Measurements from ENCODE around the gene SSH2.

The SSH2 gene

GRCh38 chr17:29649359-29649758, 280.7 kb downstream of the SSH2 start:
- CTCF ChIA-PET, result interaction anchor here (0.7 kb wide), 1 partner anchor 7 kb away, joined by 3 read pairs; no protein-coding TSS in a partner anchor

GRCh38 chr17:29648005-29648404, 282.0 kb downstream of the SSH2 start:
- peaks cover 9% of the 10 kb centered on the region for H3K4me1 ChIP-seq (ENCODE audit: control insufficient read depth, insufficient read depth, low read length)
- H3K9me3 ChIP-seq (ENCODE audit: control insufficient read depth, insufficient read depth, low read depth, low read length), result no peaks in the 10 kb centered on the region
- no peak overlapping the region for H3K27ac ChIP-seq (ENCODE audit: extremely low read depth, low read depth, low read length)
- no peak for TF ChIP-seq ZBTB20 (tag by site-specific recombination; IDR thresholded peaks at IDR 0.05)
- no peak for TF ChIP-seq KLF7 (tag by site-specific recombination; IDR thresholded peaks at IDR 0.05; ENCODE audit: borderline replicate concordance)
- TF ChIP-seq KLF8 (tag by site-specific recombination; IDR thresholded peaks at IDR 0.05), result no peak
- no peak for TF ChIP-seq ZBTB49 (tag by site-specific recombination; IDR thresholded peaks at IDR 0.05; ENCODE audit: low read depth)
- no peak for TF ChIP-seq ZNF404 (tag by site-specific recombination; IDR thresholded peaks at IDR 0.05)
- no peak for TF ChIP-seq SCRT1 (tag by site-specific recombination; IDR thresholded peaks at IDR 0.05; ENCODE audit: borderline replicate concordance)
- TF ChIP-seq, protein P1, sequence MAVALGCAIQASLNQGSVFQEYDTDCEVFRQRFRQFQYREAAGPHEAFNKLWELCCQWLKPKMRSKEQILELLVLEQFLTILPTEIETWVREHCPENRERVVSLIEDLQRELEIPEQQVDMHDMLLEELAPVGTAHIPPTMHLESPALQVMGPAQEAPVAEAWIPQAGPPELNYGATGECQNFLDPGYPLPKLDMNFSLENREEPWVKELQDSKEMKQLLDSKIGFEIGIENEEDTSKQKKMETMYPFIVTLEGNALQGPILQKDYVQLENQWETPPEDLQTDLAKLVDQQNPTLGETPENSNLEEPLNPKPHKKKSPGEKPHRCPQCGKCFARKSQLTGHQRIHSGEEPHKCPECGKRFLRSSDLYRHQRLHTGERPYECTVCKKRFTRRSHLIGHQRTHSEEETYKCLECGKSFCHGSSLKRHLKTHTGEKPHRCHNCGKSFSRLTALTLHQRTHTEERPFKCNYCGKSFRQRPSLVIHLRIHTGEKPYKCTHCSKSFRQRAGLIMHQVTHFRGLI (tag by site-specific recombination; IDR thresholded peaks at IDR 0.05), result peak; percentile 33; the same call in 1 of the 2 replicates
- no peak for TF ChIP-seq ZNF707 (tag by site-specific recombination; IDR thresholded peaks at IDR 0.05)
- TF ChIP-seq HOXA7 (CRISPR knock-in tag; IDR thresholded peaks at IDR 0.05; ENCODE audit: borderline replicate concordance), result no peak
- ChIA-PET CTCF (no interaction called here), POLR2A (no interaction called here)
- no peak overlapping the region for H3K4me3 ChIP-seq (ENCODE audit: low read depth, low read length)
- peaks cover 5 to 7% of the 10 kb centered on the region in 2 experiments; a peak in 2 of 3 replicates for H3K36me3 ChIP-seq (ENCODE audit: control insufficient read depth in 2 of 2, insufficient read depth in 1 of 2, low read length in 2 of 2)

More at GRCh38 chr17:29649359-29649758, 280.7 kb downstream of the SSH2 start:
- Histone ChIP-seq H3K4me3 (ENCODE audit: low read depth, low read length) (no peak overlapping the region), H3K9me3 (ENCODE audit: control insufficient read depth, insufficient read depth, low read depth, low read length) (no peaks in the 10 kb centered on the region), H3K27ac (ENCODE audit: extremely low read depth, low read depth, low read length) (no peak overlapping the region), H3K4me1 (ENCODE audit: control insufficient read depth, insufficient read depth, low read length) (no peaks in the 10 kb centered on the region), H3K36me3 (ENCODE audit: control insufficient read depth in 2 of 2, insufficient read depth in 1 of 2, low read length in 2 of 2) (peaks cover 5 to 7% of the 10 kb centered on the region in 2 experiments; a peak in 2 of 3 replicates)
- TF ChIP-seq KLF9 (tag by site-specific recombination; IDR thresholded peaks at IDR 0.05; ENCODE audit: low read depth) (no peak), KLF7 (tag by site-specific recombination; IDR thresholded peaks at IDR 0.05; ENCODE audit: borderline replicate concordance) (no peak), SP3 (tag by site-specific recombination; IDR thresholded peaks at IDR 0.05) (no peak), ZNF558 (tag by site-specific recombination; IDR thresholded peaks at IDR 0.05) (no peak)
- POLR2A ChIA-PET, result no interaction called here

DNA sequence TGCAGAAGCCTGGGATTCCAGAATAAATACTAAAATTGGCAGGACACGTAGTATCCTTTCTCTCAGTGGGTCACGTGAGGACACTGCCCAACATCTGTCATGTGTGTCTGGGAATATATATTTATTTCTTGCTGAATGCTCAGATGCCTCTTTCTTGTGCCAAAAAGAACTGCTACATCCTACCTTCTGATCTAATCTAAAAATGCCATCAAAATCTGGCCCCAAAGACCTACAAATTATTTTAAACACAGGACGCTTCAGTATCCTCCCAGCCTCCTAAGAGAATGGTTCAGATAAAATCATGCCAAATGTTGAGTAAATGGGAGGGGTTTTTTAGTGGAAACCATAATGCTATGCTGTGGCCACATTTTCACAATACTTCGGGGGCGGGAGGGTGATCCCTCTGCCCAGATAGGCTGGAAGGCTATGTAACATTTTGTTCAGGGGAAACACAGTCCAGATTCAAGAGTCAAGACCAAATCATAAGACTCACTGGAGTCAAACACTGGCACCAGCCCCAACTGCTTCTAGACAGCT, 284.4 kb downstream of the SSH2 start:
- Histone ChIP-seq H3K9me3 (ENCODE audit: control insufficient read depth, insufficient read depth, low read depth, low read length) (no peaks in the 10 kb centered on the region), H3K36me3 (ENCODE audit: control insufficient read depth in 2 of 2, insufficient read depth in 1 of 2, low read length in 2 of 2) (peaks cover 5 to 7% of the 10 kb centered on the region in 2 experiments; a peak in 2 of 3 replicates), H3K4me3 (ENCODE audit: low read depth, low read length) (no peak overlapping the region), H3K27ac (ENCODE audit: extremely low read depth, low read depth, low read length) (no peak overlapping the region), H3K4me1 (ENCODE audit: control insufficient read depth, insufficient read depth, low read length) (peaks cover 28% of the 10 kb centered on the region)
- CTCF ChIA-PET, result interaction anchor here (1.2 to 2.0 kb wide), 2 partner anchors 65 to 134 kb away, joined by 4 to 10 read pairs; no protein-coding TSS in a partner anchor
- TF ChIP-seq GLIS2 (tag by site-specific recombination; IDR thresholded peaks at IDR 0.05), result no peak
- TF ChIP-seq, protein P1 (tag by site-specific recombination; IDR thresholded peaks at IDR 0.05), result no peak
- POLR2A ChIA-PET, result no interaction called here

All from HEK293 (cell line).